Metanephros (tissue), 2 donors: ENCODE measurements around the gene WEE2. TPM values are rescaled to one million over a fixed set of nuclear protein-coding genes. Genes with fewer than 3 reads are reported as not detected.

ENCODE experiments used
- small RNA-seq: library from RNA; depleted of rRNA; stranded (forward); fragments of <200 nt; gene quantifications from one replicate; pipeline ENCODE3, GENCODE V24; 2014; ENCODE audit warnings: low replicate concordance
- total RNA-seq: library from RNA; depleted of rRNA; stranded (reverse); fragments of >200 nt; gene quantifications from one replicate; pipeline ENCODE4 v1.2.3, GENCODE V29; 2014

The WEE2 gene
- 0.23 TPM for total RNA-seq

GRCh38 chr7:141708351-141708750, at the start of gene WEE2:
WEE2 (plus strand) TSS chr7:141708353; CDS start chr7:141708759, 406 bp downstream.

DNA sequence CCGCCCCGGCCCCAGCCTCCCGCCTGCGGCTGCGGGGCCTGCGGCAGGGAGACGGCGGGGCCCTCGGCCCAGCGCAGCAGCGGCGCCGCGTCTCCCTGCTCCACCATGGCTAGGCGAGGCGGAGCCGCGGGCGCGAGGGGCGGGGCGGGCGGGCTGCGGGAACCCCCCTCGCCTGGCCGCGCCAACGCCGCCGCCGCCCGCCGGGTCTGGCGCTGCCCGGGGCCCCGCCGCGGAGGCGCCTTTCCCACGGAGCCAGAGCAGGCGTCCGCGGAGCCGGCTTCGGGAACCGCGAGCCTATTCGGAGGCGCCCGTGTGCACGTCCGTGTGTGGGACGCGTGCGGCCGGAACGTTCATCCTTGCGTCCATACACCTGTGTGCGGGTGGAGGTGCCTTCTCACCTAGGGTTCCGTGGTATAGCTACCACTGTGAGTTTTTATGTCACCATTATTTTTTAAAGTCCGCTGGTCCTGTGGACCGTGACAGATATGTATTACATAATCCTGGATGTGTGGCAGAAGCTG, 6.0 kb upstream of the WEE2 start, which contains the start of gene DENND11:
Gene DENND11, minus strand, starts transcription at position 120 of the 521 bp plus-strand sequence. Its CDS starts 13 bp downstream, at position 107.

DNA sequence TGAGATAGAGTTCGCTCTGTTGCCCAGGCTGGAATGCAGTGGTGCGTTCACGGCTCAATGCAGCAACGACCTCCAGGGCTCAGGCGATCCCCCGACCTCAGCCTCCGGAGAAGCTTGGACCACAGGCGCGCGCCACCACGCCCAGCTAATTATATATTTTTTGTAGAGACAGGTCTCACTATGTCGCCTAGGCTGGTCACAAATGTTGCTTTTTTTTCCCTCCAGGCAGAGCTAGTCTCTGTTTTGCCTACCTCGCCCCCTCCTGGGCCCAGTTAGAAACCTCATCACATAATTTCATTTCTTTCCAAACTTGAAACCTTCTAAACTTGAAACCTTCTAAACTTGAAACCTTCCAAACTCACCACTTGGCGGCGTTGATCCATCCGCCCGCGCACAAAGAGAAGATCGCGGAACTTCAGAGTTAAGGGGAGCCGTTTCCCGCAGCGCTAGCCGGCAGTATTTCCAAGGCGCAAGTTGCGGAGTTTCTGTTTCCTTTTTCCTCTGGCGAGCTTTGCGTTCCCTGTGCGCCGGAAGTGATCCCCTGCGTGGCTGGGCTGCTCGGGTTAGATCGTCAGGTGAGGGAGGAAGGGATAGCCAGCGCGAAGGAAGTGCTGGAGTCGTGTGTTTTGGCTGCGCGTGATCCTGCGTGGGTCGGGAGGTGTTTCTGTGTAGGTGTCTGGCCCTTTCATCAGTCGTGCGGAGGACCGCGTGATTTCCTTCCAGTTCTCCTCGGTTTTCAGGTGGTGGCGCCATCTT, 29.9 kb downstream of the WEE2 start, which contains the start of gene SSBP1:
Gene SSBP1, plus strand, starts transcription at position 523 of the 756 bp plus-strand sequence. CDS start 809 bp downstream, outside the sequence.

GRCh38 chr7:141763797-141764196, 55.6 kb downstream of the WEE2 start, which contains the start of gene TAS2R3:
TAS2R3 (plus strand) TSS chr7:141764097; CDS start chr7:141764159, 62 bp downstream.

GRCh38 chr7:141776374-141776773, 68.2 kb downstream of the WEE2 start, which contains the start of gene TAS2R4:
TAS2R4 (plus strand) TSS chr7:141776674; CDS start chr7:141778489, 1,815 bp downstream.

Small RNAs within 50 kb of the gene (small RNA-seq; reads per million reads assigned to genes)
- gene RNU1-82P, result not detected

Other genes with a start within 250 kb of the WEE2 start
- gene AGK, start 156.9 kb upstream of the WEE2 start, total RNA-seq, result 37.1 TPM
- 22.2 TPM for gene DENND11, start 6.2 kb upstream of the WEE2 start, total RNA-seq
- 68.4 TPM for gene SSBP1, start 30.0 kb downstream of the WEE2 start, total RNA-seq
- gene TAS2R3, start 55.7 kb downstream of the WEE2 start, total RNA-seq, result 7.1 TPM
- gene TAS2R4, start 68.3 kb downstream of the WEE2 start, total RNA-seq, result 4.7 TPM
- 5.3 TPM for gene TAS2R5, start 81.9 kb downstream of the WEE2 start, total RNA-seq
- not detected for gene PRSS37, start 133.1 kb downstream of the WEE2 start, total RNA-seq
- gene OR9A4, start 208.0 kb downstream of the WEE2 start, total RNA-seq, result 0.64 TPM
- gene CLEC5A, start 238.6 kb downstream of the WEE2 start, total RNA-seq, result 2.3 TPM